ENCODE results near the gene DIPK1A. TPM values are rescaled to one million over a fixed set of nuclear protein-coding genes. Genes with fewer than 3 reads are reported as not detected.

DIPK1A gene
- total RNA-seq, 1 donor from 2014 or later, result 8.4 TPM

DNA sequence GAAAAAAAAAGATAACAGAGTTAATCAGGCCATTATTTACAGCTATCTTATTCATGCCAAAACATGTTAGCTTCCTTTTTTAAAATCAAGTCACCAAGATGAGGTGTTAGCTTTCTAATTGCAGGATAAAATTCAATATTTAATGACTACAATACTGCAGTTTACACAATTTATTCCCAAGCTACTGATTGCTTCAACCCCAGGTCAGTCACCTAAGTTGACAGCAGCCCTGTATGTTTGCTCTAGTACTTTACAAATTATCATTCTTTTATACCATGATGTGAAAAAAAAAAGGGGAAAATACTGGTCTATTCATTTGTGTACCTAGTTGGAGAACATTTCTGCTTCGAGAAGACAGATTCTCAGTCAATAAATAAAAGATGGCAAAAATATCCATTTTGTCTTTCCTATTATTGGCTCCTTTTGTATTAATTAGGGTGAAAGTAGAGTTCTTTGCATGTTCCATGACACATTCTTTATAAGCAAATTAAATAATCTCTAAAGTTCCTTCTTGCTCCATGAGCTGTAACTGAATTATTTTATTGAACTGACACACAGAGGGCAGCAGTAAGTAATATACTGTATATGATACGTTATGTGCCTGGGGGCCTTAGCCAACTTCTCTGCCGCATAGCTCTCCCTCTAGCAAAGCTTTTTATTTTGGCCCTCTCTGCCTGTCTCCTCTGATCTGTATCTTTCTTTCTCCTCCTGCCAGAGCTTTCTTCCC lies 48.0 kb downstream of the DIPK1A start:
- Mint-ChIP-seq H3K27ac (ENCODE audit: unreplicated experiment) (no peak overlapping the region), H3K4me3 (ENCODE audit: unreplicated experiment) (no peak overlapping the region), H3K36me3 (ENCODE audit: low read depth, unreplicated experiment) (no peaks in the 10 kb centered on the region), H3K4me1 (ENCODE audit: low read depth, unreplicated experiment) (peaks cover 4% of the 10 kb centered on the region), H3K9me3 (ENCODE audit: unreplicated experiment) (no peaks in the 10 kb centered on the region), H3K27me3 (ENCODE audit: low read depth, unreplicated experiment) (no peaks in the 10 kb centered on the region)
- H4K20me1 ChIP-seq (ENCODE audit: insufficient read depth, low read length), result no peaks in the 10 kb centered on the region
- H3K79me2 ChIP-seq (ENCODE audit: insufficient read depth, low read length), result no peaks in the 10 kb centered on the region
- no peak overlapping the region for H3K27ac ChIP-seq (ENCODE audit: low read depth, low read length)
- TF ChIP-seq EZH2 (IDR thresholded peaks at IDR 0.05; ENCODE audit: insufficient read depth, low read length), result no peak
- TF ChIP-seq, protein P1, sequence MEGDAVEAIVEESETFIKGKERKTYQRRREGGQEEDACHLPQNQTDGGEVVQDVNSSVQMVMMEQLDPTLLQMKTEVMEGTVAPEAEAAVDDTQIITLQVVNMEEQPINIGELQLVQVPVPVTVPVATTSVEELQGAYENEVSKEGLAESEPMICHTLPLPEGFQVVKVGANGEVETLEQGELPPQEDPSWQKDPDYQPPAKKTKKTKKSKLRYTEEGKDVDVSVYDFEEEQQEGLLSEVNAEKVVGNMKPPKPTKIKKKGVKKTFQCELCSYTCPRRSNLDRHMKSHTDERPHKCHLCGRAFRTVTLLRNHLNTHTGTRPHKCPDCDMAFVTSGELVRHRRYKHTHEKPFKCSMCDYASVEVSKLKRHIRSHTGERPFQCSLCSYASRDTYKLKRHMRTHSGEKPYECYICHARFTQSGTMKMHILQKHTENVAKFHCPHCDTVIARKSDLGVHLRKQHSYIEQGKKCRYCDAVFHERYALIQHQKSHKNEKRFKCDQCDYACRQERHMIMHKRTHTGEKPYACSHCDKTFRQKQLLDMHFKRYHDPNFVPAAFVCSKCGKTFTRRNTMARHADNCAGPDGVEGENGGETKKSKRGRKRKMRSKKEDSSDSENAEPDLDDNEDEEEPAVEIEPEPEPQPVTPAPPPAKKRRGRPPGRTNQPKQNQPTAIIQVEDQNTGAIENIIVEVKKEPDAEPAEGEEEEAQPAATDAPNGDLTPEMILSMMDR (IDR thresholded peaks at IDR 0.05; ENCODE audit: insufficient read depth, low read depth, low read length), result no peak
- no peak for FAIRE-seq
- DNase-seq (ENCODE audit: low read depth), result no peak
- peaks cover 12% of the 10 kb centered on the region for H3K4me1 ChIP-seq (ENCODE audit: insufficient read depth, low read length)
- H3K27me3 ChIP-seq (ENCODE audit: insufficient read depth, low read length), result no peaks in the 10 kb centered on the region
- no peak overlapping the region for H3K9ac ChIP-seq (ENCODE audit: low read length)
- no peak overlapping the region for H3K4me2 ChIP-seq (ENCODE audit: low read length)
- no peaks in the 10 kb centered on the region for H3K9me3 ChIP-seq (ENCODE audit: insufficient read depth, low read depth, low read length)
- H3K36me3 ChIP-seq (ENCODE audit: insufficient read depth, low read length), result no peaks in the 10 kb centered on the region
- no peak overlapping the region for H3K4me3 ChIP-seq (ENCODE audit: insufficient read depth, low read depth, low read length)
- no peak overlapping the region for H2AFZ ChIP-seq (ENCODE audit: low read depth, low read length)

DNA sequence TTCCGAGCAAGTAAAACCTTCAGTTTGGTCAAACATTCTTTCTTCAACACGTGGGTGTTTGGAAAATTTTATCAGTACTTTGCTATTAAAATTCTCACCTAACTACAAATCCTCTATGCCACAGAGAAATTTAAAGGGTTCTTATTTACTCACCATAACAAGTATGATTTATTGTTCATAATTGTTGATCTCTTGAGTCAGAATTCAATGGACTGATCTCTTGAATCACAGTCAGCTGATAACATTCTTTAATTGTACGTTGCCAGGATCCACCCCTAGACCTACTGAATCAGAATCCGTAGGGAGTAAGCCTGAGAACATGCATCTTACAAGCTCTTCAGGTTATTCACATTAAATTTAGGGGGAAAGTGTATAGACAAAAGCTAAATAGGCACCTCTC lies 51.2 kb downstream of the DIPK1A start:
- Histone ChIP-seq H3K79me2 (ENCODE audit: insufficient read depth, low read length) (no peaks in the 10 kb centered on the region), H3K27me3 (ENCODE audit: insufficient read depth, low read length) (no peaks in the 10 kb centered on the region), H3K4me1 (ENCODE audit: insufficient read depth, low read length) (peaks cover 16% of the 10 kb centered on the region), H3K9me3 (ENCODE audit: insufficient read depth, low read depth, low read length) (no peaks in the 10 kb centered on the region), H3K36me3 (ENCODE audit: insufficient read depth, low read length) (no peaks in the 10 kb centered on the region), H3K9ac (ENCODE audit: low read length) (no peak overlapping the region), H3K4me3 (ENCODE audit: insufficient read depth, low read depth, low read length) (no peak overlapping the region), H3K4me2 (ENCODE audit: low read length) (no peak overlapping the region), H3K27ac (ENCODE audit: low read depth, low read length) (no peak overlapping the region), H4K20me1 (ENCODE audit: insufficient read depth, low read length) (no peaks in the 10 kb centered on the region), H2AFZ (ENCODE audit: low read depth, low read length) (no peak overlapping the region)
- TF ChIP-seq, protein P1 (IDR thresholded peaks at IDR 0.05; ENCODE audit: insufficient read depth, low read depth, low read length), result no peak
- TF ChIP-seq EZH2 (IDR thresholded peaks at IDR 0.05; ENCODE audit: insufficient read depth, low read length), result no peak
- FAIRE-seq (no peak), DNase-seq (ENCODE audit: low read depth) (peak; percentile 55)
- Mint-ChIP-seq H3K4me3 (ENCODE audit: unreplicated experiment) (no peak overlapping the region), H3K9me3 (ENCODE audit: unreplicated experiment) (no peaks in the 10 kb centered on the region), H3K27me3 (ENCODE audit: low read depth, unreplicated experiment) (no peaks in the 10 kb centered on the region), H3K27ac (ENCODE audit: unreplicated experiment) (no peak overlapping the region), H3K36me3 (ENCODE audit: low read depth, unreplicated experiment) (no peaks in the 10 kb centered on the region), H3K4me1 (ENCODE audit: low read depth, unreplicated experiment) (peaks cover 9% of the 10 kb centered on the region)

DNA sequence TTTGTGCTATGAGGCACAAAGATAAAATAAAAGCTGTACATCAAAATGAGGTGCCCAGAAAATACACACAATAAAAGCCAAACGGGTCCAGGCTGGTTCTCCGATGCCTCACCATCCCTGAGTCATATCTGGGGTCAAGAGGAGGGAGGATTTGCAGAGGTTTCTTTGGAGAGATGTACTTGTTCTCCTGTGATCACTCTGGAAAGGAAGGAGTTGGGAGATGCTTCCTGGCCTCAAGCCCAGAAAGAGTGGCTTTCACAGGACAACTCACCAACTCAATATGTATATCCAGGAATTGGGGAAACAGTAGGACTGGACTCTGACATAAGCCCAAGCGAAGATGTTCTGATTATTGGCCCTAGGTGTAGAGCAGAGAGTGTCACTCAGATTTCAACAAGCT lies 51.9 kb downstream of the DIPK1A start:
- Histone ChIP-seq H4K20me1 (ENCODE audit: insufficient read depth, low read length) (no peaks in the 10 kb centered on the region), H3K36me3 (ENCODE audit: insufficient read depth, low read length) (no peaks in the 10 kb centered on the region), H3K79me2 (ENCODE audit: insufficient read depth, low read length) (no peaks in the 10 kb centered on the region), H3K9ac (ENCODE audit: low read length) (no peak overlapping the region), H2AFZ (ENCODE audit: low read depth, low read length) (no peak overlapping the region), H3K27me3 (ENCODE audit: insufficient read depth, low read length) (no peaks in the 10 kb centered on the region), H3K4me1 (ENCODE audit: insufficient read depth, low read length) (peaks cover 16% of the 10 kb centered on the region), H3K4me3 (ENCODE audit: insufficient read depth, low read depth, low read length) (no peak overlapping the region), H3K27ac (ENCODE audit: low read depth, low read length) (no peak overlapping the region), H3K9me3 (ENCODE audit: insufficient read depth, low read depth, low read length) (no peaks in the 10 kb centered on the region), H3K4me2 (ENCODE audit: low read length) (no peak overlapping the region)
- TF ChIP-seq EZH2 (IDR thresholded peaks at IDR 0.05; ENCODE audit: insufficient read depth, low read length), result no peak
- TF ChIP-seq, protein P1 (IDR thresholded peaks at IDR 0.05; ENCODE audit: insufficient read depth, low read depth, low read length), result no peak
- Mint-ChIP-seq H3K4me1 (ENCODE audit: low read depth, unreplicated experiment) (peaks cover 9% of the 10 kb centered on the region), H3K27ac (ENCODE audit: unreplicated experiment) (no peak overlapping the region), H3K36me3 (ENCODE audit: low read depth, unreplicated experiment) (no peaks in the 10 kb centered on the region), H3K27me3 (ENCODE audit: low read depth, unreplicated experiment) (no peaks in the 10 kb centered on the region), H3K9me3 (ENCODE audit: unreplicated experiment) (no peaks in the 10 kb centered on the region), H3K4me3 (ENCODE audit: unreplicated experiment) (no peak overlapping the region)
- FAIRE-seq, result peak; percentile 99
- DNase-seq (ENCODE audit: low read depth), result peak; percentile 91
